NCI-H1092 treated with DMSO at 0.1 percent for 48 hours (cell line): ENCODE data around the gene ATP10D.

Source experiments
- DNase-seq: peaks from one replicate; lab custom pipeline; 2025; lab: John Stamatoyannopoulos, UW

The ATP10D gene

DNA sequence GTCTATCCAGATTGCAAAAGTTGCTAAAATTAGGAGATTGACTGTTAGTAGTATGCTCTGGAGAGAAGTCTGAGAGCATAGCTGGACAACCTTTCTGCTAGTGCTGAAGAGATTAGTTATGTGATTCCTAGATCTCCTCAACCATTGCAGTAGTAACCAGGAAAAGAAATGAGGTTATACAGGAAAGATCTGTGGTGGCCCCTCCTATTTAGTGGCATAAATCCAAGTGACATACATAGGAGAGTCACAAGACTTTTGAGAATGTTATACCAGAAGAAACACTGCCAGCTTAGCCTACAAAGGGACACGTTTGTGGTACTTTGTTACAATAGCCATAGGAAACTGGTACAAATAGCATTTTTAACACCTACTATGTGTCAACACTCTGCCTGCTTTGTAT is 105.2 kb downstream of the ATP10D start:
- no peak for DNase-seq

DNA sequence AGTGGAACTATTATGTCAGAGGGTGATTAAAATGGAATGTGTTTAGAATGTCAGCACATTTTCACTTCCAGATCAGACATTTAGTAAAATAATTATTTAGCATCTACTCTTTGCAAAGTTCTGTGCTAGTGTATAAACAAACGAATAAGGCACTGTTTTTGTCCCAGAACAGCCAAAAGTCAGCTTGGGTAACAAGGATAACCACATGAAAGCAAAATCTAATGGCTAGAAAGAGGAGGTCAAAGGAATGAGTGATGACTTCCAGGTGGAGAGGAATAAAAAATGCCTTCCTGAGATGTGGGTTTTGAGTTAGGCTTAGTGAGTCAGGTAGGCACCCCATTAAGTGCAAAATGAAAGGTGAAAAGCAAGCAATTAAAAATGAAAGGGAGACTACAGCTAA is 112.6 kb downstream of the ATP10D start:
- no peak for DNase-seq

DNA sequence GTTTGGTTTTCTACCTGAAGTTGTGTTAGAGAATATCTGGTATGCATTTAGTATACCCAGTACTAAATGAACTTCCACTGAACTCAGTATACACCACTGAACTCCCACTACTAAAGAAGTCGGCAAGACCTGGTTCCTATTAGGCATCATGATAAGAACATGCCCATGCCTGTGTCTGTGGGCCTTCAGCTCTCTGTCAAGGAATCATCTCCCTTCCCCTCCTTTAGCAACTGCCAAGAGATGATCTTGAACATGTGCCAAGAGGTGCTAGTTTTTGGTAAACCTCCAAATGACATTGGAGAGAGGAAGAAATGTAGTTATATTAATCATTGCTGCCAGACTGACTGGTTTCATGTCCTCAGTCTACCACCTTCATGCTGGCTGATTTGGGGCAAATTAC is 113.2 kb downstream of the ATP10D start:
- no peak for DNase-seq

GRCh38 chr4:47598896-47599295 is 113.8 kb downstream of the ATP10D start:
- no peak for DNase-seq

DNA sequence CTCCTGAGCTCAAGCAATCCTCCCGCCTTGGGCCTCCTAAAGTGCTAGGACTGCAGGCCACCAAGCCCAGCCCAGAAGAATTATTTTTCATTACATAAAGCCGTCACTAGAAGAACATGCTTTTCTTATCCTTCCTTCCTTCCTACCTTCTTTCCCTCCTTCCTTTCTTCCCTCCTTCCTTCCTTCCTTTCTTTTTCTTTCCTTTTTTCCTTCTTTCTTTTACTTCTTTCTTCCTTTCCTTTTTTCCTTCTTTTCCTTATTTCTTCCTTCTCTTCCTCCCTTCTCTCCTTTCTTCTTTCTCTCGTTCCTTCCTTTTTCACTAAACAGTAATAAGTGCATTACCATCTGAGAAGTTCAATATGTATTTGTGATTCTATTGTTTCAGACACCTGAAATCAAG is 121.4 kb downstream of the ATP10D start:
- no peak for DNase-seq

DNA sequence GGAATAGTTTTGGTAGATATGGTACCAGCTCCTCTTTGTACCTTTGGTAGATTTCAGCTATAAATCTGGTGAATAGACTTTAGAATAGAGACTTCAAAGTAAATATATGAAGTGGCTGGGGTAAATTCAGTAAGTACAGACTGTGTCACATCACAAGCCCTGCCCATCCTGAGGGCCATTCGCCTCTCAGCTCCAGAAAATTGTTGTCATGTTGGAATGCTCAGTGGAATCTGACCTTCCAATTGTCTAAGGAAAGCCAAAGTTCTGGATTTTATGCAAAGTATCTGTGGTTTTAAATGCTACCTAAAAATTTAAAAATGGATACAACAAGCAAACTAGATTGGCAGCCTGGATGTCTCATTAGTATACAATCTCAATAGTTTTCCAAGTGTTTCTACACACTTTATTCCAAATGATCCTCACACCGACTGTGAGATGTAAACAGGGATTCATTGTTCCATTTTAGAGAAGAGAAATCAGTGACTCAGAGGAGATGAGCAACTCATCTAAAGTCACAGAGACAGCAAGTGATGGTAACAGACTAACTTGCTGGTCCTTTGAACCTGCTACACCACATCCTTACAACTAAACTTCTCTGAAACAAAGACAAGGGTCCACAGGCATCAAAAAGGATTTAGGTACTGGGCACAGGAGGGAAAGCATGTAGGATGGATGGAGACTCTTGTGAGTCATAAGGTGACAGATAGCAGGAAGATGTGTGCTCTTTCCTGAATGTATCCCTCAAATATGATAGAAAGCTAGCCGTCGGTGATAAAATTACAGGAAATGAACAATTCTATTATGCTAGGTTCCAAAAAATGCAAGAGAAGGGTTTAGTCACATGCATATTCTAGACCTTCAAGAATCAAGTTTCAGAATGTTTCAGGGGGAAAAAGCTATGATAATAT is 127.3 kb downstream of the ATP10D start:
- DNase-seq = no peak

- DNase-seq = no peak
These were observed 130.3 kb downstream of the ATP10D start for GRCh38 chr4:47615385-47615784.

GRCh38 chr4:47617607-47618006 is 132.5 kb downstream of the ATP10D start:
- no peak for DNase-seq

GRCh38 chr4:47619691-47620090 is 134.6 kb downstream of the ATP10D start:
- DNase-seq = no peak

DNA sequence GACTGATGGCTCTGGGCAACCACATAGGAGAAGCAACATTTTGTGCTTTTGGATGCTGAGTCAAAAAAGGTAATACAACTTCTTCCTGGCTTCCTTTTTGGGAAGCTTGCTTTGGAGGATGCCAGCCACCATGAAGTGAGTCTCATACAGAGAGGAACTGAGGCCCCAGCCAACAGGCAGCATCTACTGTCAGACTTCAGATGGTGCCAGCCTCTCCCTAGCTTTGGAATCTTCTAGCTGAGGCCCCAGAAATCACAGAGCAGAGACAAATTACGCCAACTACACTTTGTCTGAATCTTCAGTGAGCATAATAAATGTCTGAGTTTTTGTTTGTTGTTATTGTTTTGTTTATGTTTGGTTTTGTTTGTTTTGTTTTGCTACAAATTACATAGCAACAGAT is 136.1 kb downstream of the ATP10D start:
- no peak for DNase-seq

DNA sequence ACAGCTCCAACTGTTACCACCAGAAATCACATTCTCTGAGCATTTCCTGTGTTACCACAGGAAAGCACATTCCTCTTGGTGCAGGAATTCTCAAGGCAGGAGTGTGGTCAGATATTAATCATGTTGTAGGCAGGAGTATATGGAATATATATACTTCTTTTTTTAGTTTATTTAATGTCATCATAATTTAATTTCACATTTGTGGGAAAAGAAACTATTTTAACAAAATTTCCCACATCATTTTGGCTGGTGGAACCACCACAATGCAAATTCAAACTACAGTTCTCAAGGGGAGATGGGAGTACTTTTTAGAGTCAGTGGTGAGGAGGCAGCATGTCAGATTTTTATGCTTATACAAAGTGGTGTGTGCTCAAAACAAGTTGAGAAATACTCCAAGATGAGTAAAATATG is 139.0 kb downstream of the ATP10D start:
- DNase-seq = no peak

- no peak for DNase-seq
These were observed 146.1 kb downstream of the ATP10D start for GRCh38 chr4:47631161-47631560.

DNA sequence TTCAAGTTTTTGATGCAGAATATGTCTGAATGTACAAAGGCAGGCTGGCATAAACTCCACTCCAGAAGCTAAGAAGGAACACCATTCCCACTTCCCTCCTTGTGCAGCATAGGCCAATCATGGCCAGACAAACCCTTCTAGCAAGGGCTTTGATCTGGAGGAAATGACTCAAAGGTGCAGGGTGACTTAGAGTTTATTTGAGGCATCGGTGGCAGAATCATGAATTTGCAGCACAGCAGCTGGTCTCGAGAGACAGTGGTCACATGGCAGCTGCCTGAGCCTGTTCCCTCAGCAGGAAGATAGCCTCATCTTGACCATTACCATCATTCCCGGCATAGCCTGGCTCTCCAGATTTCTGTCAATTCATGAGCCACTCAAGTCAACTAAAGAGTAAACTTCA is 154.5 kb downstream of the ATP10D start:
- DNase-seq = no peak

GRCh38 chr4:47640911-47641310 is 155.8 kb downstream of the ATP10D start:
- DNase-seq = no peak

GRCh38 chr4:47641755-47642154 is 156.7 kb downstream of the ATP10D start:
- no peak for DNase-seq

DNA sequence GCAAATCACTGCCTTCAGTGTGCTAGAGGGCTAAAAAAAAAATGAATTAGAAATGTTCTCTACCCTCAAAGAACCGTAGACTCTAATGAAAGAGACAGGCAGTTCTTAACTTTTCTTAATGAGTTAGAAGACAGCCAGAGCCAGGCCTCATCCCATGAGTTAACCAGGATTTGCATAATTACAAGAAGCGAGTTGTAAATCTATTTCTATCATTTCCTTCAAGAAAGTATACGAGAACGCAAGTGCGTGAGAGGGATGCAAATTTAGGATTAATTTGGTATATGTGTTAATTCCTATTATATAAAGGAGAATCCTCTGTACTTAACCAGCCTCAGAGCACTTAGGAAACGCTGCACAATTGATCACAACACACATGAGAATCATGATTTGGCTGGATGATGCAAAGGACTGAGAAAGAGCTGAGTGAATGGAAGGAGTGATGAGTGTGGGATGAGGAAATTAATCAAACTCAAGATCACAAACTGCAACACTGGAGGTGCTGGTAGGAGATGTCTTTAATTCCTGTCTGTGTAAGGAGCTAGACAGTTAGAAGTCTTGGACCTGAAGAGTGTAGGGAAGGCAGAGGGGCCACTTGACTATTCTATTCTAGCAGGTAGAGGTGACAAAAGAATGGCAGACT is 157.2 kb downstream of the ATP10D start:
- DNase-seq = no peak
